ENCODE results near the gene ALPK1. TPM values are rescaled to one million over a fixed set of nuclear protein-coding genes. Genes with fewer than 3 reads are reported as not detected.

The ALPK1 gene
- total and polyA plus RNA-seq, 4 donors = 2.8 to 14.0 (median 4.7) TPM

GRCh38 chr4:112378243-112378620 is 81.1 kb downstream of the ALPK1 start:
- no peak for DNase-seq (ENCODE audit: low spot score)
- no peaks in the 10 kb centered on the region for H3K9me3 ChIP-seq (ENCODE audit: control insufficient read depth in 4 of 4, low read length in 3 of 4)
- H3K4me3 ChIP-seq (ENCODE audit: low read depth in 1 of 3, low read length in 3 of 3) = no peak overlapping the region
- TF ChIP-seq EGR1 (IDR thresholded peaks at IDR 0.05; ENCODE audit: low read depth in 2 of 2) = no peak
- TF ChIP-seq NR2F2 (IDR thresholded peaks at IDR 0.05) = no peak
- TF ChIP-seq FOXA1 (IDR thresholded peaks at IDR 0.05) = no peak
- no peak for TF ChIP-seq ZBTB33 (IDR thresholded peaks at IDR 0.05)
- TF ChIP-seq HNF4G (IDR thresholded peaks at IDR 0.05) = no peak
- TF ChIP-seq ATF3 (IDR thresholded peaks at IDR 0.05) = no peak
- no peak for TF ChIP-seq MAX (IDR thresholded peaks at IDR 0.05)
- TF ChIP-seq SP1 (IDR thresholded peaks at IDR 0.05) = no peak
- TF ChIP-seq GABPA (IDR thresholded peaks at IDR 0.05 in 1 of 2, conservative IDR thresholded peaks at IDR 0.05 in 1 of 2) = no peak
- no peak for TF ChIP-seq YY1 (IDR thresholded peaks at IDR 0.05)
- no peak for TF ChIP-seq TAF1 (conservative IDR thresholded peaks at IDR 0.05)
- no peak for TF ChIP-seq RXRA (IDR thresholded peaks at IDR 0.05)
- WGBS = 92% methylated on average over 3 of the region's 3 CpGs
- H3K9ac ChIP-seq (ENCODE audit: low read depth in 1 of 2, low read length in 2 of 2) = no peak overlapping the region
- no peaks in the 10 kb centered on the region for H3K27me3 ChIP-seq (ENCODE audit: control insufficient read depth in 4 of 4, insufficient read depth in 4 of 4, low read length in 3 of 4)
- peaks cover 3 to 14% (median 5%) of the 10 kb centered on the region in 4 donors for H3K36me3 ChIP-seq (ENCODE audit: control insufficient read depth in 4 of 4, insufficient read depth in 3 of 4, low read depth in 1 of 4, low read length in 3 of 4)
- H3K27ac ChIP-seq (ENCODE audit: low read depth in 1 of 2, low read length in 2 of 2) = no peak overlapping the region
- no peaks in the 10 kb centered on the region for H3K4me1 ChIP-seq (ENCODE audit: control insufficient read depth in 4 of 4, insufficient read depth in 4 of 4, low read length in 3 of 4)

GRCh38 chr4:112378858-112379257 is 81.7 kb downstream of the ALPK1 start:
- Histone ChIP-seq H3K36me3 (ENCODE audit: control insufficient read depth in 4 of 4, insufficient read depth in 3 of 4, low read depth in 1 of 4, low read length in 3 of 4) (peaks cover 3 to 14% (median 5%) of the 10 kb centered on the region in 4 donors), H3K9ac (ENCODE audit: low read depth in 1 of 2, low read length in 2 of 2) (no peak overlapping the region), H3K27me3 (ENCODE audit: control insufficient read depth in 4 of 4, insufficient read depth in 4 of 4, low read length in 3 of 4) (no peaks in the 10 kb centered on the region), H3K9me3 (ENCODE audit: control insufficient read depth in 4 of 4, low read length in 3 of 4) (no peaks in the 10 kb centered on the region), H3K4me1 (ENCODE audit: control insufficient read depth in 4 of 4, insufficient read depth in 4 of 4, low read length in 3 of 4) (no peaks in the 10 kb centered on the region), H3K27ac (ENCODE audit: low read depth in 1 of 2, low read length in 2 of 2) (no peak overlapping the region), H3K4me3 (ENCODE audit: low read depth in 1 of 3, low read length in 3 of 3) (no peak overlapping the region)
- no peak for DNase-seq (ENCODE audit: low spot score)
- TF ChIP-seq GABPA (IDR thresholded peaks at IDR 0.05 in 1 of 2, conservative IDR thresholded peaks at IDR 0.05 in 1 of 2) = no peak
- TF ChIP-seq RXRA (IDR thresholded peaks at IDR 0.05) = no peak
- TF ChIP-seq ATF3 (IDR thresholded peaks at IDR 0.05) = no peak
- no peak for TF ChIP-seq SP1 (IDR thresholded peaks at IDR 0.05)
- TF ChIP-seq CTCF (IDR thresholded peaks at IDR 0.05; ENCODE audit: low read depth, low read length, missing input control) = no peak
- no peak for TF ChIP-seq MAX (IDR thresholded peaks at IDR 0.05)
- no peak for TF ChIP-seq NR2F2 (IDR thresholded peaks at IDR 0.05)
- TF ChIP-seq FOXA2 (IDR thresholded peaks at IDR 0.05) = no peak
- TF ChIP-seq HNF4G (IDR thresholded peaks at IDR 0.05) = no peak
- TF ChIP-seq RAD21 (IDR thresholded peaks at IDR 0.05) = no peak
- 87% methylated on average over 3 of the region's 3 CpGs for WGBS
